GM21576 (cell line): ENCODE measurements around the gene RRM1.

Source experiments
- ATAC-seq: cut with Tn5 transposase; IDR thresholded peaks from one replicate; pipeline ENCODE4 v1.9.1; 2021; ENCODE audit warnings: mild to moderate bottlenecking, moderate library complexity; ENCODE audit not compliant: unreplicated experiment

The RRM1 gene

GRCh38 chr11:4185561-4185960 is 91.0 kb downstream of the RRM1 start:
- no peak for ATAC-seq

DNA sequence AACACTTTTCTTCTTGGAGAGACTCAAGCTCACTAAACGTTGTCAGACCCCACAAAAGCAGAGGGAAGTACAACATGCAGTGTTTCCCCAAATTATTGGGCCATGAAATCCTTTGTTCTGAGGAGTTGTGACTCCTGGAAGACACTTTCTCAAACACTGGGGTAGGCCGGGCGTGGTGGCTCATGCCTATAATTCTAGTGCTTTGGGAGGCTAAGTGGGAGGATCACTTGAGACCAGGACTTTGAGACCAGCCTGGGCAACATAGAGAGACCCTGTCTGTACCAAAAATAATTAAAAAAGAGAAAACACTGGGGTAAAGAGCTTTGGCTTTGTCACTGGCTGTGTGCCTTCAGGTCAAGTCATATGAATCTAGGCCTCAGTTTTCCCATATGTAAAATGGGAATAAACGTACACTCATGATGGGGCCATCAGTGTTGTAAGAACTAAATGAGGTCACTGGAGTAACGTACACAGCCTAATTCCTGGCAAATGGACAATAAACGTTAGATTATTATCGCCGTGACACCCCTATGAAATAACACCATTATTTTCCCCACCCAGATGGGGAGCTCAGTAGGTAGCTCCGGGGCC is 92.0 kb downstream of the RRM1 start:
- no peak for ATAC-seq

- peak; percentile 89 for ATAC-seq
These were observed 92.7 kb downstream of the RRM1 start for GRCh38 chr11:4187055-4187988.
